B cell (primary cell): ENCODE measurements around the gene CNOT8. TPM values are rescaled to one million over a fixed set of nuclear protein-coding genes. Genes with fewer than 3 reads are reported as not detected.

Experiments used
- ATAC-seq: fragments of 200-7000 bp; cut with Tn5 transposase; one replicate; pipeline ENCODE4 v1.10.0; 2021; ENCODE audit warnings: low read depth, mild to moderate bottlenecking, moderate number of reproducible peaks, moderate library complexity
- CTCF ChIA-PET: fragments of 350-600 bp; sonication (Branson Sonifier 250); formaldehyde crosslinking; loops from one replicate; lab custom pipeline; 2021; ENCODE audit warnings: antibody characterized with exemption, inconsistent platforms; lab: Charles Lee
- POLR2A ChIA-PET: fragments of 350-600 bp; sonication (Branson Sonifier 250); formaldehyde crosslinking; loops from one replicate; lab custom pipeline; 2021; ENCODE audit warnings: antibody characterized with exemption; lab: Charles Lee
- DNase-seq: peaks from one replicate; pipeline ENCODE4 v3.0.0; 2013
- H2AFZ ChIP-seq: 2 replicates; pipeline ENCODE4 v1.6.1; 2012; ENCODE audit warnings: mild to moderate bottlenecking, low read depth, low read length; ENCODE audit not compliant: insufficient read depth, poor library complexity, severe bottlenecking
- H3K27ac ChIP-seq, 2 donors: 1 replicate in 1 of 2; 2 replicates in 1 of 2; pipeline ENCODE4 v1.5.1; 2012 to 2013; ENCODE audit warnings: low read length in 2 of 2, mild to moderate bottlenecking in 2 of 2, moderate library complexity in 1 of 2
- H3K27me3 ChIP-seq, 4 experiments: fragments of 200-600 bp in 1 of 4; sonication (generic) in 1 of 4; replicated peaks in 1 of 4; 1 replicate in 2 of 4; 2 replicates in 2 of 4; pipeline versions ENCODE4 v1.6.1 to v1.7.0; 2013 to 2016; ENCODE audit warnings: low read length in 3 of 4, mild to moderate bottlenecking in 2 of 4, mixed read lengths in 1 of 4, moderate library complexity in 1 of 4; ENCODE audit not compliant: insufficient read depth in 4 of 4, control insufficient read depth in 3 of 4; ENCODE audit errors: control extremely low read depth in 1 of 4
- H3K36me3 ChIP-seq, 2 experiments: replicated peaks in 1 of 2; 1 replicate in 1 of 2; 2 replicates in 1 of 2; pipeline versions ENCODE4 v1.6.1 to v1.7.1; 2013; ENCODE audit warnings: low read length in 1 of 2; ENCODE audit not compliant: insufficient read depth in 2 of 2, control insufficient read depth in 1 of 2; ENCODE audit errors: control extremely low read depth in 1 of 2, extremely low read depth in 1 of 2
- H3K4me1 ChIP-seq, 2 donors: fragments of 200-600 bp in 1 of 2; sonication (generic) in 1 of 2; 1 replicate in 1 of 2; 2 replicates in 1 of 2; pipeline versions ENCODE4 v1.5.1 to v1.6.1; 2013 to 2017; ENCODE audit warnings: low read length in 2 of 2; ENCODE audit not compliant: control insufficient read depth in 2 of 2, insufficient read depth in 2 of 2
- H3K4me2 ChIP-seq: replicated peaks from 2 replicates; pipeline ENCODE3; 2012; ENCODE audit warnings: mild to moderate bottlenecking, low read depth, low read length; ENCODE audit not compliant: poor library complexity, severe bottlenecking
- H3K4me3 ChIP-seq, 5 experiments: fragments of 200-600 bp in 1 of 5; sonication (generic) in 1 of 5; 1 replicate in 3 of 5; 2 replicates in 2 of 5; pipeline versions ENCODE4 v1.5.1 to v1.7.0; 2011 to 2016; ENCODE audit warnings: low read length in 4 of 5, mild to moderate bottlenecking in 4 of 5, low read depth in 2 of 5, control low read depth in 1 of 5, moderate library complexity in 1 of 5; ENCODE audit not compliant: insufficient read depth in 1 of 5; ENCODE audit errors: control extremely low read depth in 1 of 5, extremely low read depth in 1 of 5
- H3K79me2 ChIP-seq: fragments of 200-600 bp; sonication (generic); one replicate; pipeline ENCODE4 v1.6.0; 2016; ENCODE audit warnings: low read length; ENCODE audit not compliant: control insufficient read depth, insufficient read depth
- H3K9ac ChIP-seq: fragments of 200-600 bp; sonication (generic); 2 replicates; pipeline ENCODE4 v1.6.1; 2017; ENCODE audit warnings: mild to moderate bottlenecking, low read length, moderate library complexity
- H3K9me3 ChIP-seq, 3 donors: one replicate each; pipeline versions ENCODE4 v1.6.1 to v1.7.1; 2013; ENCODE audit warnings: low read length in 2 of 3; ENCODE audit not compliant: control insufficient read depth in 2 of 3, insufficient read depth in 1 of 3; ENCODE audit errors: control extremely low read depth in 1 of 3
- H4K20me1 ChIP-seq: 2 replicates; pipeline ENCODE4 v1.6.0; 2012; ENCODE audit warnings: mild to moderate bottlenecking, low read length; ENCODE audit not compliant: insufficient read depth, control insufficient read depth, poor library complexity, severe bottlenecking
- H3K27ac Mint-ChIP-seq: one replicate; pipeline ENCODE4 v1.8.0; 2021; ENCODE audit warnings: mixed read lengths
- H3K27me3 Mint-ChIP-seq: one replicate; pipeline ENCODE4 v1.8.0; 2021; ENCODE audit warnings: mixed read lengths
- H3K4me1 Mint-ChIP-seq: one replicate; pipeline ENCODE4 v1.8.0; 2021; ENCODE audit warnings: mixed read lengths
- H3K4me3 Mint-ChIP-seq: one replicate; pipeline ENCODE4 v1.8.0; 2021; ENCODE audit warnings: mixed read lengths
- H3K9me3 Mint-ChIP-seq: one replicate; pipeline ENCODE4 v1.8.0; 2022; ENCODE audit warnings: mixed read lengths; ENCODE audit not compliant: insufficient read depth
- EZH2 ChIP-seq: IDR thresholded peaks from 2 replicates; pipeline ENCODE4 v1.6.1; 2012; ENCODE audit warnings: borderline replicate concordance, low read depth, mild to moderate bottlenecking, moderate library complexity, low read length; ENCODE audit not compliant: insufficient read depth, poor library complexity, severe bottlenecking
- WGBS: methylation state at CpG from one replicate; pipeline ENCODE4 v1.1.5; 2013; ENCODE audit warnings: missing lambda C conversion rate; ENCODE audit not compliant: insufficient coverage; 5-methylcytosine and 5-hydroxymethylcytosine counted together
- intact Hi-C: fragments of 100-400 bp; cut with micrococcal nuclease; formaldehyde crosslinking; loops from one replicate; pipeline ENCODE4 v1.10.0; 2022
- polyA plus RNA-seq: library from polyadenylated mRNA; depleted of rRNA; stranded (reverse); fragments of >200 nt; gene quantifications from 2 replicates; pipeline ENCODE4 v1.2.3, GENCODE V29; 2012
- total RNA-seq, 2 donors: library from RNA; stranded (reverse); fragments of 120-200 nt in 1 of 2; gene quantifications; 1 replicate in 1 of 2; 2 replicates in 1 of 2; pipeline versions ENCODE4 v1.2.3 to v1.2.4, GENCODE V29; 2013 to 2022
- TF ChIP-seq, protein P1 (sequence below): fragments of 200-600 bp; IDR thresholded peaks from one replicate; pipeline ENCODE4 v1.8.0; 2022; ENCODE audit warnings: antibody characterized with exemption, mild to moderate bottlenecking

Gene CNOT8
- total and polyA plus RNA-seq, 2 donors (not counting 1 experiment from before 2014, with no cell fraction given), result 58.5 to 78.6 TPM

- H3K4me1 Mint-ChIP-seq, result peaks cover 11% of the 10 kb centered on the region
- DNase-seq, result no peak
- Histone ChIP-seq H4K20me1 (no peaks in the 10 kb centered on the region), H3K4me3 (no peak overlapping the region), H3K36me3 (peaks cover 0 to 3% of the 10 kb centered on the region in 2 experiments), H3K27ac (no peak overlapping the region), H3K9me3 (no peaks in the 10 kb centered on the region), H3K9ac (no peak overlapping the region), H3K4me2 (no peak overlapping the region), H3K79me2 (no peaks in the 10 kb centered on the region), H3K4me1 (peaks cover 0 to 9% of the 10 kb centered on the region in 2 donors), H2AFZ (no peak overlapping the region), H3K27me3 (no peaks in the 10 kb centered on the region)
- intact Hi-C loops, result no loop called here
- H3K9me3 Mint-ChIP-seq, result no peaks in the 10 kb centered on the region
- H3K27ac Mint-ChIP-seq, result no peak overlapping the region
- ATAC-seq, result no peak
- WGBS, result 94% methylated on average over 2 of the region's 2 CpGs
- no peaks in the 10 kb centered on the region for H3K27me3 Mint-ChIP-seq
- ChIA-PET CTCF (no interaction called here), POLR2A (interaction anchor here (1.2 kb wide), 1 partner anchor 9 kb away, joined by 3 read pairs; no protein-coding TSS in a partner anchor)
- TF ChIP-seq, protein P1, sequence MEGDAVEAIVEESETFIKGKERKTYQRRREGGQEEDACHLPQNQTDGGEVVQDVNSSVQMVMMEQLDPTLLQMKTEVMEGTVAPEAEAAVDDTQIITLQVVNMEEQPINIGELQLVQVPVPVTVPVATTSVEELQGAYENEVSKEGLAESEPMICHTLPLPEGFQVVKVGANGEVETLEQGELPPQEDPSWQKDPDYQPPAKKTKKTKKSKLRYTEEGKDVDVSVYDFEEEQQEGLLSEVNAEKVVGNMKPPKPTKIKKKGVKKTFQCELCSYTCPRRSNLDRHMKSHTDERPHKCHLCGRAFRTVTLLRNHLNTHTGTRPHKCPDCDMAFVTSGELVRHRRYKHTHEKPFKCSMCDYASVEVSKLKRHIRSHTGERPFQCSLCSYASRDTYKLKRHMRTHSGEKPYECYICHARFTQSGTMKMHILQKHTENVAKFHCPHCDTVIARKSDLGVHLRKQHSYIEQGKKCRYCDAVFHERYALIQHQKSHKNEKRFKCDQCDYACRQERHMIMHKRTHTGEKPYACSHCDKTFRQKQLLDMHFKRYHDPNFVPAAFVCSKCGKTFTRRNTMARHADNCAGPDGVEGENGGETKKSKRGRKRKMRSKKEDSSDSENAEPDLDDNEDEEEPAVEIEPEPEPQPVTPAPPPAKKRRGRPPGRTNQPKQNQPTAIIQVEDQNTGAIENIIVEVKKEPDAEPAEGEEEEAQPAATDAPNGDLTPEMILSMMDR, result no peak
- no peak for TF ChIP-seq EZH2
- no peak overlapping the region for H3K4me3 Mint-ChIP-seq
Measured at GRCh38 chr5:154829181-154829588, 29.2 kb upstream of the CNOT8 start.

- peaks cover 0 to 14% of the 10 kb centered on the region in 2 donors for H3K4me1 ChIP-seq
- intact Hi-C loops, result no loop called here
- no peak overlapping the region for H2AFZ ChIP-seq
- H3K27ac Mint-ChIP-seq, result no peak overlapping the region
- H3K27me3 Mint-ChIP-seq, result no peaks in the 10 kb centered on the region
- no peak overlapping the region for H3K27ac ChIP-seq
- no peak overlapping the region for H3K4me2 ChIP-seq
- DNase-seq (no peak), ATAC-seq (no peak)
- peaks cover 14% of the 10 kb centered on the region for H3K4me1 Mint-ChIP-seq
- no peaks in the 10 kb centered on the region for H3K79me2 ChIP-seq
- WGBS, result 95% methylated on average over 4 of the region's 4 CpGs
- H3K9ac ChIP-seq, result no peak overlapping the region
- H3K27me3 ChIP-seq, result no peaks in the 10 kb centered on the region
- no peak overlapping the region for H3K4me3 ChIP-seq
- no peaks in the 10 kb centered on the region for H3K9me3 ChIP-seq
- H4K20me1 ChIP-seq, result no peaks in the 10 kb centered on the region
- TF ChIP-seq, protein P1, result no peak
- TF ChIP-seq EZH2, result no peak
- POLR2A ChIA-PET, result interaction anchor here (1.2 kb wide), 1 partner anchor 8 kb away, joined by 3 read pairs; no protein-coding TSS in a partner anchor
- no peaks in the 10 kb centered on the region for H3K9me3 Mint-ChIP-seq
- CTCF ChIA-PET, result no interaction called here
- H3K36me3 ChIP-seq, result no peaks in the 10 kb centered on the region
- H3K4me3 Mint-ChIP-seq, result no peak overlapping the region
Measured at GRCh38 chr5:154829589-154830218, 28.7 kb upstream of the CNOT8 start.
